Head of caudate nucleus (tissue), 42 donors: Measurements from ENCODE around the gene ADGRG4.
"Not testable (repeated sequence)": the region's sequence is repeated elsewhere in the genome, so short reads cannot be mapped to it uniquely, and the experiment has no call there.

Source experiments
- DNase-seq, 42 donors: peaks; one replicate each; pipeline versions ENCODE4 v3.0.0 to v3.0.0-alpha.2; 2020 to 2021; ENCODE audit warnings: mixed read lengths in 7 of 42
- intact Hi-C: fragments of 100-400 bp; cut with DNase I; formaldehyde crosslinking; loops from one replicate; pipeline ENCODE4 v1.15.0; 2022

Gene ADGRG4, protein sequence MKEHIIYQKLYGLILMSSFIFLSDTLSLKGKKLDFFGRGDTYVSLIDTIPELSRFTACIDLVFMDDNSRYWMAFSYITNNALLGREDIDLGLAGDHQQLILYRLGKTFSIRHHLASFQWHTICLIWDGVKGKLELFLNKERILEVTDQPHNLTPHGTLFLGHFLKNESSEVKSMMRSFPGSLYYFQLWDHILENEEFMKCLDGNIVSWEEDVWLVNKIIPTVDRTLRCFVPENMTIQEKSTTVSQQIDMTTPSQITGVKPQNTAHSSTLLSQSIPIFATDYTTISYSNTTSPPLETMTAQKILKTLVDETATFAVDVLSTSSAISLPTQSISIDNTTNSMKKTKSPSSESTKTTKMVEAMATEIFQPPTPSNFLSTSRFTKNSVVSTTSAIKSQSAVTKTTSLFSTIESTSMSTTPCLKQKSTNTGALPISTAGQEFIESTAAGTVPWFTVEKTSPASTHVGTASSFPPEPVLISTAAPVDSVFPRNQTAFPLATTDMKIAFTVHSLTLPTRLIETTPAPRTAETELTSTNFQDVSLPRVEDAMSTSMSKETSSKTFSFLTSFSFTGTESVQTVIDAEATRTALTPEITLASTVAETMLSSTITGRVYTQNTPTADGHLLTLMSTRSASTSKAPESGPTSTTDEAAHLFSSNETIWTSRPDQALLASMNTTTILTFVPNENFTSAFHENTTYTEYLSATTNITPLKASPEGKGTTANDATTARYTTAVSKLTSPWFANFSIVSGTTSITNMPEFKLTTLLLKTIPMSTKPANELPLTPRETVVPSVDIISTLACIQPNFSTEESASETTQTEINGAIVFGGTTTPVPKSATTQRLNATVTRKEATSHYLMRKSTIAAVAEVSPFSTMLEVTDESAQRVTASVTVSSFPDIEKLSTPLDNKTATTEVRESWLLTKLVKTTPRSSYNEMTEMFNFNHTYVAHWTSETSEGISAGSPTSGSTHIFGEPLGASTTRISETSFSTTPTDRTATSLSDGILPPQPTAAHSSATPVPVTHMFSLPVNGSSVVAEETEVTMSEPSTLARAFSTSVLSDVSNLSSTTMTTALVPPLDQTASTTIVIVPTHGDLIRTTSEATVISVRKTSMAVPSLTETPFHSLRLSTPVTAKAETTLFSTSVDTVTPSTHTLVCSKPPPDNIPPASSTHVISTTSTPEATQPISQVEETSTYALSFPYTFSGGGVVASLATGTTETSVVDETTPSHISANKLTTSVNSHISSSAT (N-terminal part only)

GRCh38 chrX:136300721-136301120 is at the start of gene ADGRG4:
TSS of gene ADGRG4 (plus strand) at chrX:136300963. CDS start at chrX:136308778, 7,815 bp downstream.
- DNase-seq, intact Hi-C loops: not testable (repeated sequence)

DNA sequence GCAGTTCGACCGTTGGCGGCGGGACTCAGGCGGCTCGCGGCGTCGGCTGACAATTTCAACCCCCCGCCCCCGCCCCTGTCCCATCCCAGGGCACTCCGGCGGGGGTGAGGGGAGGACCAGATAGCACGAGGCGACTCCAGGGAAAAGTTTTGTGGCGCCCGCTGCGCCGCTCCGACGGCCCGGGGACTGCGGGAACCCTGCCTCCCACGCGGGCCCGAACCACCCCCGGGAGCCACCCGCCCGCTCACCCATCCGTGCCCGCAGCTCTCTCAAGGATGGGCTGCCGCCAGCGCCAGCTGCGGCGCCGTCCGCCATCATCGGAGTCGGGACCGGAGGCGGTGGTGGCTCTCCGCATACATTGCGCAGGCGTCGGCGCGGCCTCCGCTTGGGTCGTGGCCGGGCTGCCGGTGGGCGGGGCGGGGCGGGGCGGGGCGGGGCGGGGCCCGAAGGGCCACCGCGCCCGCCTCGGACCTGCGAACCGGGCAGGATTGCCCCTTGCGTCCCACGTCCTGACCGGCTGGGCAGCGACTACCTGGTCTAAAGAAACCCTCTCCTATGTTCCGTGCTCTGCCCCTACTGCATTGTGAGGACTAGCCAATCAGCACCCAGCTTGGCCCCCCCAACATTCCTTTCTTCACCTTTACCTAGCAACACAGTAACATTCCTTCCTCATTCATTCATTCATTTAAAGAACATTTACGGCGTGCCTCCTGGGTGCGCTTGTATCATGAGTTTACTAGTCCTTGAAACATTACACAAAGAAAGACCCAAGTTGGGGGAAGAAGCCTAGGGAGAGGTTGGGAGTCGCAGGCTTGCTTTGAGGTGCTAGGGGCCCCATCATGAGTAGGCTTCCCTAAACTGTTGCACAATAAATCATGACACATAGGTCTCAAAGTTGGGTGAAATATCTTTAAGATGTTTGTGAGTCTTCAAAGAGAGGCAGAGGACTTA is 49.4 kb upstream of the ADGRG4 start, which contains the start of gene MAP7D3:
TSS of gene MAP7D3 (minus strand) at position 360 of the 951 bp plus-strand sequence. CDS start at position 318, 42 bp downstream.
- intact Hi-C loops, result no loop called here
- DNase-seq, result peak in 41 of 42 donors; percentile 12 to 81 (median 54)

GRCh38 chrX:136255541-136255940 is 45.2 kb upstream of the ADGRG4 start:
- intact Hi-C loops, result no loop called here
- DNase-seq, result no peak

- intact Hi-C loops, result no loop called here
- no peak for DNase-seq
Measured at GRCh38 chrX:136256026-136256425, 44.7 kb upstream of the ADGRG4 start.

DNA sequence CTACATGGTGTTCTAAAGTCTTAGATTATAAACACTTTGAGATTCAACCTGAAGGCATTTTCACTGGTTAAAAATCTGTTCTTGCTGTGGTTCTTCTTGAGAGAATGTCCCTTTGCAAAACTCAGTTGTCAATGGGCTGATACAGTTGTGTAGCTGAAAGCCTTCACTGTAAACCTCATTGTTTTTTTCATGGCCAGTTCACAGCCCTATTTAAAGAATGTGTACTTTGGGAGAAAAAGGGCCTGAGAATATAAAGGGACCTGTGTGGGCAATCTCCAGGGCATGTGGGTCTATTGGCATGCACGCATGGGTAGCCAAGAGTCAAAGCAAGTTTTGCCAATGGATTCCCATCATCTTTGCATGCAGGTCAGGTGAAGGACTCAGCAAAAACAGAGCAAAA is 41.8 kb upstream of the ADGRG4 start:
- intact Hi-C loops, result no loop called here
- no peak for DNase-seq

DNA sequence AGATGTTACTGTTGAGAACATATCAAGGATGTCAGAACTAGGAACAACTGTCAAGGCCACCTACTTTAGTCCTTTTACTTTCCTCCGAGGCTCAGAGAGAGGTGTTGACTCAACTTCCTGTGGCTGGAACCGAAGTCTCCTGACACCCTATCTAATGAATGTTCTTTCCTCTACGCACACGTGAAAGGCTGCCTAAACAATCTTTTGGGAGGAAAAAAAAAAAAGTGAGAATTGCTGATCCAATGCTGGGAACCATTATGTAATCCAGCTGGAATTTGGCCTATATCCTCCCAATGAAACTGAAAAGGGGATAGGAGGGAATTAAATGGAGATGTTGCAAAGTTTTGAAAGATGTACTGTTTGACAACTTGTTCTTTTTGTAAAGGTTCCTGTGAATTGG is 41.2 kb upstream of the ADGRG4 start:
- no peak for DNase-seq
- intact Hi-C loops, result no loop called here

- DNase-seq, result no peak
- intact Hi-C loops, result no loop called here
Measured at GRCh38 chrX:136260776-136261175, 40.0 kb upstream of the ADGRG4 start.

GRCh38 chrX:136261321-136261720 is 39.4 kb upstream of the ADGRG4 start:
- intact Hi-C loops, result no loop called here
- DNase-seq, result no peak

DNA sequence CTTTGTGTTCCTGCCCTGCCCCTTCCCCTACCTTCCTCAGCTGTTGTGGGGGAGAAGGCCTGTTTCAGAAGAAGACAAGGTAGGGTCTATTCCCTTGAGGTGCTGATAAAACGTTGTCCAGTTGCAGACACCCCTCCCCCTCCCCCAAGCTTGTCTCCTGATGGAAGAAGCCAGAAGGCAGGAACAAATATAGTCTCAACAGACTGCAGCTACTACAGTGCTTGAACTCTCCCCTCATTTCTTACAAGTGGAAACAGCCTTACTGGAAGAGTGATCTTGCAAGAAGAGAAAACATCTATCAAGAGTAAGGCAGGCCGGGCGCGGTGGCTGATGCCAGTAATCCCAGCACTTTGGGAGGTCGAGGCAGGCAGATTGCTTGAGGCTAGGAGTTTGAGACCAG is 38.5 kb upstream of the ADGRG4 start:
- intact Hi-C loops, result no loop called here

DNA sequence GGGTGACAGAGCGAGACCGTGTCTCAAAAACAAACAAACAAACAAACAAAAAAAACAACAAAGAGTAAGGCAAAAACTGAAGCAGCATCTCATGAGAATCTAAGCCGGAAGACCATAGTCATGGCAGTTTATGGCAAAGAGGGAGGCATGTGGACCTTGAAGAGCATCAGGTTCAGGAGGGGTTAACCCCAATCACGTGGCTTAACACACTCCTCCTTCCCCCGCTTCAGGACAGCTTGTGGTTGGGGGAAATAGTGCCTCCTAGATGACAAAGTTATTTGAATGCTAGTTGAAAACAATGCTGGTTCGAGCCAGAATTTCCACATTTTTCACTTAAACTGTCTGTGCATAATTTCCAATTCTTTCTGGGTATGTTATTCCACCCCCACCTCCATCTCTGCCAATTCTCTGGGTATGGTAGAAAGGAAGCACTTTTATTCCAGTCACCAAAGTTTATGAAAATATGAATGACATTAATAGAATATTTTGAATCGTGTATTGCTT is 37.9 kb upstream of the ADGRG4 start:
- DNase-seq, result no peak
- intact Hi-C loops, result no loop called here

More for the DNA sequence above, 38.5 kb upstream of the ADGRG4 start:
- DNase-seq, result no peak

DNA sequence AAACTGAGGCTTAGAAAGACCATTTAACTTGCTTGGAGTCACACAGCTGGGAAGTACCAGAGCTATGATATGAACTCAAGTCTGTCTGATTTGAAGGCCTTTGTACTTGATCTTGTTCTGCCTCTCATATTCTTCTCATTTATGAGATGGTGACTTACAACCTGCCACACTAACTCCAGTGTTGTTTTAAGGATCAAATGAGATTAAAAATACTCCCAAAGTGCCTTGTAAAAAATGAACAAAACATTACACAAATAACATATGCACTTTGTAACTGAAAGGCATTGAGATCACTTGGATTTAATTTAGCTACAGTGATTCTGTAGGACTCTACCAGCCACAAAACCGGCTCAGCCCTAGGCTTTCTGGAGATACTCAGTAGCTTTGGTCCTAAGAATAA is 33.9 kb upstream of the ADGRG4 start:
- no peak for DNase-seq
- intact Hi-C loops, result no loop called here

GRCh38 chrX:136268051-136269048 is 32.4 kb upstream of the ADGRG4 start:
- intact Hi-C loops, result no loop called here
- DNase-seq, result peak in 35 of 42 donors; percentile 4 to 76 (median 49)

- intact Hi-C loops, result no loop called here
- DNase-seq, result no peak
Measured at GRCh38 chrX:136269921-136270320, 30.8 kb upstream of the ADGRG4 start.

GRCh38 chrX:136271300-136271699 is 29.5 kb upstream of the ADGRG4 start:
- intact Hi-C loops, result no loop called here
- no peak for DNase-seq

GRCh38 chrX:136272325-136272724 is 28.4 kb upstream of the ADGRG4 start:
- intact Hi-C loops, result no loop called here
- no peak for DNase-seq

DNA sequence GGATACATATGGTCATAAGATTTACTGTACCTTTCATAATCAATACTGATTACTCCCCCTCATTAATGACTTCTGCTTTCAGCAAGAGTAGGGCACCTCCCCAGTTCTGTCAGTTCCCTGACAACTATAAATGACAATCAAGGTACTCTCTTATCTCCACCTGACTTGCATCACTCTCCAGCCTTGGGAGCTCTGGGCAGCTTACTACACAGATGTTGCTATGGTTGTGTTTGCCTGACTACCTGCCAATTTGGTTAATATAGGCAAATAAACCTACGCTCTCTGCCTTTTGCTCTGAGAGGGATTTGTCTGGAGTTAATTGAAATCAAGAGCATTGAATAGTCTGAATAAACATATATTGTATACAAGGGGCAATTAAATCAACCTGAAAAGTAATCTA is 26.8 kb upstream of the ADGRG4 start:
- intact Hi-C loops, result no loop called here
- no peak for DNase-seq

GRCh38 chrX:136275553-136275952 is 25.2 kb upstream of the ADGRG4 start:
- DNase-seq, result no peak

More at GRCh38 chrX:136275553-136275952, 25.2 kb upstream of the ADGRG4 start:
- intact Hi-C loops, result no loop called here
